K562 (cell line): ENCODE data around the gene FOS. TPM values are rescaled to one million over a fixed set of nuclear protein-coding genes. Genes with fewer than 3 reads are reported as not detected.

ENCODE experiments used
- MYNN ChIP-seq, 2 experiments: sonication (generic); formaldehyde crosslinking in 1 of 2; IDR thresholded peaks; 2 replicates each; pipeline versions ENCODE4 v1.5.0 to v1.6.1; 2016 to 2020; ENCODE audit warnings: antibody characterized with exemption in 1 of 2, missing genetic modification reagents in 1 of 2
- SMAD2 ChIP-seq: fragments of 150-350 bp; IDR thresholded peaks from 2 replicates; pipeline ENCODE4 v1.6.1; 2014; ENCODE audit warnings: low read depth, mild to moderate bottlenecking, low read length
- ZNF444 ChIP-seq: fragments of 250-450 bp; sonication (Bioruptor Pico); IDR thresholded peaks from 2 replicates; pipeline ENCODE4 v1.4.0; 2020; ENCODE audit warnings: mild to moderate bottlenecking, moderate library complexity
- polyA plus RNA-seq, 8 experiments: library from polyadenylated mRNA; depleted of rRNA in 4 of 8; stranded (reverse) in 5 of 8; unstranded in 3 of 8; fragments of >200 nt; fragmentation: Nextera tagmentation in 2 of 8; fragmentation: Illumina TruSeq in 1 of 8; extraction: Ambion mirVana in 2 of 8; extraction: Trizol in 1 of 8; gene quantifications; 2 replicates each; pipeline versions ENCODE4 v1.2.1 to v1.2.3, GENCODE V29; 2011 to 2014; ENCODE audit warnings: inconsistent platforms in 1 of 8, missing spikeins in 1 of 8
- total RNA-seq, 7 experiments: library from RNA; depleted of rRNA in 6 of 7; stranded (reverse); fragments of >200 nt in 6 of 7; fragmentation: Illumina TruSeq in 2 of 7; extraction: Trizol in 2 of 7; gene quantifications; 2 replicates each; pipeline versions ENCODE4 v1.2.1 to v1.2.3, GENCODE V29; 2011 to 2021; ENCODE audit warnings: low replicate concordance in 1 of 7
- TF ChIP-seq, protein P1 (sequence below): fragments of 450-650 bp; IDR thresholded peaks from 2 replicates; pipeline ENCODE4 v1.6.1; 2016; ENCODE audit warnings: mild to moderate bottlenecking, moderate library complexity
- TF ChIP-seq, protein P2 (sequence below): fragments of 200-400 bp; formaldehyde crosslinking; IDR thresholded peaks from 2 replicates; pipeline ENCODE4 v1.6.1; 2017; ENCODE audit warnings: mild to moderate bottlenecking, low read depth, low read length, moderate library complexity

The FOS gene
- total and polyA plus RNA-seq, 9 of the 15 experiments (the other 6 are each of a cell fraction or from before 2014, with no cell fraction given), result 0.54 to 13.8 (median 8.9) TPM

DNA sequence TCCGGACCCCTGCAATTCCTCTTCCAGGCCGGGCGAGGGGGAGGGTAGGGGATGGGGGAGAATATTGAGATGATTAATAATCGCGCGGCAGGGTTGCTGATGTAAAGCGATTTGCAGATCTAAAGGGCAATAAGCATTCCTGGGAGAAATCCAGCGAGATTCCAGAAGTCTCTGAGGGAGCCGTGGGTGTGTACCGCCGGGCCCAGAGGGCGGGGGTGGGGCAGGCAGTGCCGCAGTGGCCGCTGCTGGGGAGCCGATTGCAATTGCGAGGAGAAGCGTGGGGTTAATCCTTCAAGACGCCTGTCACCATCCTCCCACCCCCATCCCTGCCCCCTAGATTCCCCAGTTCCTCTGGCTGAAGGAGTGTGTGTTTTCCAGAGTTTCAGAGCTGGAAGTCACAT, 16.4 kb downstream of the FOS start (continued):
- TF ChIP-seq, protein P1, sequence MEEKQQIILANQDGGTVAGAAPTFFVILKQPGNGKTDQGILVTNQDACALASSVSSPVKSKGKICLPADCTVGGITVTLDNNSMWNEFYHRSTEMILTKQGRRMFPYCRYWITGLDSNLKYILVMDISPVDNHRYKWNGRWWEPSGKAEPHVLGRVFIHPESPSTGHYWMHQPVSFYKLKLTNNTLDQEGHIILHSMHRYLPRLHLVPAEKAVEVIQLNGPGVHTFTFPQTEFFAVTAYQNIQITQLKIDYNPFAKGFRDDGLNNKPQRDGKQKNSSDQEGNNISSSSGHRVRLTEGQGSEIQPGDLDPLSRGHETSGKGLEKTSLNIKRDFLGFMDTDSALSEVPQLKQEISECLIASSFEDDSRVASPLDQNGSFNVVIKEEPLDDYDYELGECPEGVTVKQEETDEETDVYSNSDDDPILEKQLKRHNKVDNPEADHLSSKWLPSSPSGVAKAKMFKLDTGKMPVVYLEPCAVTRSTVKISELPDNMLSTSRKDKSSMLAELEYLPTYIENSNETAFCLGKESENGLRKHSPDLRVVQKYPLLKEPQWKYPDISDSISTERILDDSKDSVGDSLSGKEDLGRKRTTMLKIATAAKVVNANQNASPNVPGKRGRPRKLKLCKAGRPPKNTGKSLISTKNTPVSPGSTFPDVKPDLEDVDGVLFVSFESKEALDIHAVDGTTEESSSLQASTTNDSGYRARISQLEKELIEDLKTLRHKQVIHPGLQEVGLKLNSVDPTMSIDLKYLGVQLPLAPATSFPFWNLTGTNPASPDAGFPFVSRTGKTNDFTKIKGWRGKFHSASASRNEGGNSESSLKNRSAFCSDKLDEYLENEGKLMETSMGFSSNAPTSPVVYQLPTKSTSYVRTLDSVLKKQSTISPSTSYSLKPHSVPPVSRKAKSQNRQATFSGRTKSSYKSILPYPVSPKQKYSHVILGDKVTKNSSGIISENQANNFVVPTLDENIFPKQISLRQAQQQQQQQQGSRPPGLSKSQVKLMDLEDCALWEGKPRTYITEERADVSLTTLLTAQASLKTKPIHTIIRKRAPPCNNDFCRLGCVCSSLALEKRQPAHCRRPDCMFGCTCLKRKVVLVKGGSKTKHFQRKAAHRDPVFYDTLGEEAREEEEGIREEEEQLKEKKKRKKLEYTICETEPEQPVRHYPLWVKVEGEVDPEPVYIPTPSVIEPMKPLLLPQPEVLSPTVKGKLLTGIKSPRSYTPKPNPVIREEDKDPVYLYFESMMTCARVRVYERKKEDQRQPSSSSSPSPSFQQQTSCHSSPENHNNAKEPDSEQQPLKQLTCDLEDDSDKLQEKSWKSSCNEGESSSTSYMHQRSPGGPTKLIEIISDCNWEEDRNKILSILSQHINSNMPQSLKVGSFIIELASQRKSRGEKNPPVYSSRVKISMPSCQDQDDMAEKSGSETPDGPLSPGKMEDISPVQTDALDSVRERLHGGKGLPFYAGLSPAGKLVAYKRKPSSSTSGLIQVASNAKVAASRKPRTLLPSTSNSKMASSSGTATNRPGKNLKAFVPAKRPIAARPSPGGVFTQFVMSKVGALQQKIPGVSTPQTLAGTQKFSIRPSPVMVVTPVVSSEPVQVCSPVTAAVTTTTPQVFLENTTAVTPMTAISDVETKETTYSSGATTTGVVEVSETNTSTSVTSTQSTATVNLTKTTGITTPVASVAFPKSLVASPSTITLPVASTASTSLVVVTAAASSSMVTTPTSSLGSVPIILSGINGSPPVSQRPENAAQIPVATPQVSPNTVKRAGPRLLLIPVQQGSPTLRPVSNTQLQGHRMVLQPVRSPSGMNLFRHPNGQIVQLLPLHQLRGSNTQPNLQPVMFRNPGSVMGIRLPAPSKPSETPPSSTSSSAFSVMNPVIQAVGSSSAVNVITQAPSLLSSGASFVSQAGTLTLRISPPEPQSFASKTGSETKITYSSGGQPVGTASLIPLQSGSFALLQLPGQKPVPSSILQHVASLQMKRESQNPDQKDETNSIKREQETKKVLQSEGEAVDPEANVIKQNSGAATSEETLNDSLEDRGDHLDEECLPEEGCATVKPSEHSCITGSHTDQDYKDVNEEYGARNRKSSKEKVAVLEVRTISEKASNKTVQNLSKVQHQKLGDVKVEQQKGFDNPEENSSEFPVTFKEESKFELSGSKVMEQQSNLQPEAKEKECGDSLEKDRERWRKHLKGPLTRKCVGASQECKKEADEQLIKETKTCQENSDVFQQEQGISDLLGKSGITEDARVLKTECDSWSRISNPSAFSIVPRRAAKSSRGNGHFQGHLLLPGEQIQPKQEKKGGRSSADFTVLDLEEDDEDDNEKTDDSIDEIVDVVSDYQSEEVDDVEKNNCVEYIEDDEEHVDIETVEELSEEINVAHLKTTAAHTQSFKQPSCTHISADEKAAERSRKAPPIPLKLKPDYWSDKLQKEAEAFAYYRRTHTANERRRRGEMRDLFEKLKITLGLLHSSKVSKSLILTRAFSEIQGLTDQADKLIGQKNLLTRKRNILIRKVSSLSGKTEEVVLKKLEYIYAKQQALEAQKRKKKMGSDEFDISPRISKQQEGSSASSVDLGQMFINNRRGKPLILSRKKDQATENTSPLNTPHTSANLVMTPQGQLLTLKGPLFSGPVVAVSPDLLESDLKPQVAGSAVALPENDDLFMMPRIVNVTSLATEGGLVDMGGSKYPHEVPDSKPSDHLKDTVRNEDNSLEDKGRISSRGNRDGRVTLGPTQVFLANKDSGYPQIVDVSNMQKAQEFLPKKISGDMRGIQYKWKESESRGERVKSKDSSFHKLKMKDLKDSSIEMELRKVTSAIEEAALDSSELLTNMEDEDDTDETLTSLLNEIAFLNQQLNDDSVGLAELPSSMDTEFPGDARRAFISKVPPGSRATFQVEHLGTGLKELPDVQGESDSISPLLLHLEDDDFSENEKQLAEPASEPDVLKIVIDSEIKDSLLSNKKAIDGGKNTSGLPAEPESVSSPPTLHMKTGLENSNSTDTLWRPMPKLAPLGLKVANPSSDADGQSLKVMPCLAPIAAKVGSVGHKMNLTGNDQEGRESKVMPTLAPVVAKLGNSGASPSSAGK, result no peak
- TF ChIP-seq SMAD2, result no peak
- TF ChIP-seq ZNF444 (CRISPR knock-in tag), result no peak
- TF ChIP-seq, protein P2, sequence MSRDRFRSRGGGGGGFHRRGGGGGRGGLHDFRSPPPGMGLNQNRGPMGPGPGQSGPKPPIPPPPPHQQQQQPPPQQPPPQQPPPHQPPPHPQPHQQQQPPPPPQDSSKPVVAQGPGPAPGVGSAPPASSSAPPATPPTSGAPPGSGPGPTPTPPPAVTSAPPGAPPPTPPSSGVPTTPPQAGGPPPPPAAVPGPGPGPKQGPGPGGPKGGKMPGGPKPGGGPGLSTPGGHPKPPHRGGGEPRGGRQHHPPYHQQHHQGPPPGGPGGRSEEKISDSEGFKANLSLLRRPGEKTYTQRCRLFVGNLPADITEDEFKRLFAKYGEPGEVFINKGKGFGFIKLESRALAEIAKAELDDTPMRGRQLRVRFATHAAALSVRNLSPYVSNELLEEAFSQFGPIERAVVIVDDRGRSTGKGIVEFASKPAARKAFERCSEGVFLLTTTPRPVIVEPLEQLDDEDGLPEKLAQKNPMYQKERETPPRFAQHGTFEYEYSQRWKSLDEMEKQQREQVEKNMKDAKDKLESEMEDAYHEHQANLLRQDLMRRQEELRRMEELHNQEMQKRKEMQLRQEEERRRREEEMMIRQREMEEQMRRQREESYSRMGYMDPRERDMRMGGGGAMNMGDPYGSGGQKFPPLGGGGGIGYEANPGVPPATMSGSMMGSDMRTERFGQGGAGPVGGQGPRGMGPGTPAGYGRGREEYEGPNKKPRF, result no peak
- no peak for TF ChIP-seq MYNN (IDR thresholded peaks at IDR 0.05)
- no peak for TF ChIP-seq MYNN (CRISPR knock-in tag; IDR thresholded peaks at IDR 0.05)
